RPMI8226 (cell line): ENCODE data around the gene APLNR.
"Not testable (repeated sequence)": the region's sequence is repeated elsewhere in the genome, so short reads cannot be mapped to it uniquely, and the experiment has no call there.

Experiments used
- DNase-seq: peaks from one replicate; pipeline ENCODE4 v3.0.0-alpha.2; 2015

Gene APLNR

GRCh38 chr11:57237204-57237681 lies at the start of gene APLNR:
Gene APLNR, minus strand, starts transcription at chr11:57237250. Its CDS starts 246 bp downstream, at chr11:57237004.
- DNase-seq: no peak

GRCh38 chr11:57283231-57283990 lies 46.4 kb upstream of the APLNR start:
- no peak for DNase-seq

GRCh38 chr11:57281546-57281945 lies 44.5 kb upstream of the APLNR start:
- DNase-seq: not testable (repeated sequence)

- DNase-seq: no peak
Observed at GRCh38 chr11:57279116-57279515, 42.1 kb upstream of the APLNR start.

- no peak for DNase-seq
Observed at GRCh38 chr11:57278721-57279095, 41.7 kb upstream of the APLNR start.

- DNase-seq: peak; percentile 60
Observed at GRCh38 chr11:57277845-57278720, 41.0 kb upstream of the APLNR start.

GRCh38 chr11:57276971-57277675 lies 40.1 kb upstream of the APLNR start:
- DNase-seq: no peak

- no peak for DNase-seq
Observed at GRCh38 chr11:57276169-57276970, 39.3 kb upstream of the APLNR start.

- DNase-seq: no peak
Observed at GRCh38 chr11:57275582-57275981, 38.5 kb upstream of the APLNR start.

GRCh38 chr11:57274904-57275498 lies 38.0 kb upstream of the APLNR start:
- DNase-seq: no peak

GRCh38 chr11:57273448-57274058 lies 36.5 kb upstream of the APLNR start:
- no peak for DNase-seq

- DNase-seq: no peak
Observed at GRCh38 chr11:57269571-57270021, 32.5 kb upstream of the APLNR start.

GRCh38 chr11:57266157-57266556 lies 29.1 kb upstream of the APLNR start:
- no peak for DNase-seq

GRCh38 chr11:57263351-57263750 lies 26.3 kb upstream of the APLNR start:
- DNase-seq: no peak

- DNase-seq: no peak
Observed at GRCh38 chr11:57262157-57262556, 25.1 kb upstream of the APLNR start.

- DNase-seq: no peak
Observed at GRCh38 chr11:57260937-57261783, 24.1 kb upstream of the APLNR start.

GRCh38 chr11:57256119-57256518 lies 19.1 kb upstream of the APLNR start:
- no peak for DNase-seq

GRCh38 chr11:57255618-57256017 lies 18.6 kb upstream of the APLNR start:
- no peak for DNase-seq

GRCh38 chr11:57254631-57255030 lies 17.6 kb upstream of the APLNR start:
- DNase-seq: no peak

GRCh38 chr11:57251491-57252104 lies 14.5 kb upstream of the APLNR start:
- DNase-seq: peak; percentile 18
